K562 (cell line): ENCODE results near the gene RFWD3. TPM values are rescaled to one million over a fixed set of nuclear protein-coding genes. Genes with fewer than 3 reads are reported as not detected.

ENCODE experiments used
- MXD1 ChIP-seq: fragments of 250-450 bp; sonication (Bioruptor Pico); IDR thresholded peaks from 2 replicates; pipeline ENCODE4 v1.8.0; 2021; ENCODE audit warnings: borderline replicate concordance, mild to moderate bottlenecking, moderate library complexity; ENCODE audit not compliant: poor library complexity, severe bottlenecking
- NCOA2 ChIP-seq, 2 experiments: fragments of 450-650 bp; IDR thresholded peaks; 2 replicates each; pipeline ENCODE4 v1.6.1; 2018; ENCODE audit warnings: mild to moderate bottlenecking in 2 of 2, moderate library complexity in 1 of 2; ENCODE audit not compliant: partially characterized antibody in 2 of 2
- NR3C1 ChIP-seq: sonication (generic); formaldehyde crosslinking; IDR thresholded peaks from 2 replicates; pipeline ENCODE4 v1.8.1; 2022; ENCODE audit warnings: missing genetic modification reagents
- TBP ChIP-seq: optimal IDR thresholded peaks from 2 replicates; pipeline ENCODE3; 2011; ENCODE audit warnings: low read depth, low read length, improper control_type of control experiment
- polyA plus RNA-seq, 8 experiments: library from polyadenylated mRNA; depleted of rRNA in 4 of 8; stranded (reverse) in 5 of 8; unstranded in 3 of 8; fragments of >200 nt; fragmentation: Nextera tagmentation in 2 of 8; fragmentation: Illumina TruSeq in 1 of 8; extraction: Ambion mirVana in 2 of 8; extraction: Trizol in 1 of 8; gene quantifications; 2 replicates each; pipeline versions ENCODE4 v1.2.1 to v1.2.3, GENCODE V29; 2011 to 2014; ENCODE audit warnings: inconsistent platforms in 1 of 8, missing spikeins in 1 of 8
- total RNA-seq, 7 experiments: library from RNA; depleted of rRNA in 6 of 7; stranded (reverse); fragments of >200 nt in 6 of 7; fragmentation: Illumina TruSeq in 2 of 7; extraction: Trizol in 2 of 7; gene quantifications; 2 replicates each; pipeline versions ENCODE4 v1.2.1 to v1.2.3, GENCODE V29; 2011 to 2021; ENCODE audit warnings: low replicate concordance in 1 of 7

Gene RFWD3
- total and polyA plus RNA-seq, 9 of the 15 experiments (the other 6 are each of a cell fraction or from before 2014, with no cell fraction given): 20.8 to 121 (median 79.0) TPM

- no peak for TF ChIP-seq TBP
- no peak for TF ChIP-seq MXD1
- no peak for TF ChIP-seq NR3C1 (CRISPR knock-in tag)
- no peak for TF ChIP-seq NCOA2 (IDR thresholded peaks at IDR 0.05; ENCODE audit: partially characterized antibody in 2 of 2)
Measured at GRCh38 chr16:74573622-74574021, 93.1 kb downstream of the RFWD3 start (continued).

Other genes starting within 250 kb of the RFWD3 start
- 3.1 and 3.5 TPM in 2 replicates for gene CLEC18B, start 245.4 kb downstream of the RFWD3 start, total RNA-seq (2014; rRNA removed)
- gene CLEC18B, start 245.4 kb downstream of the RFWD3 start, total RNA-seq (2014; rRNA removed; fragmentation: Illumina TruSeq; extraction: Trizol): 0.83 and 3.5 TPM in 2 replicates
- 3.8 and 4.5 TPM in 2 replicates for gene CLEC18B, start 245.4 kb downstream of the RFWD3 start, total RNA-seq (2015; rRNA removed; fragmentation: Illumina TruSeq; extraction: Trizol)
- gene CLEC18B, start 245.4 kb downstream of the RFWD3 start, total RNA-seq (2021): 6.0 and 6.5 TPM in 2 replicates
- gene CLEC18B, start 245.4 kb downstream of the RFWD3 start, polyA plus RNA-seq (2011; rRNA removed): 6.0 and 11.2 TPM in 2 replicates
- 1.8 and 3.1 TPM in 2 replicates for gene CLEC18B, start 245.4 kb downstream of the RFWD3 start, polyA plus RNA-seq (2014; fragmentation: Illumina TruSeq; extraction: Trizol)
- under 1 TPM; 0.23 to 0.31 TPM for gene CLEC18B, start 245.4 kb downstream of the RFWD3 start, polyA plus RNA-seq (2014; fragmentation: Nextera tagmentation; extraction: Ambion mirVana)
- 5.9 and 7.6 TPM in 2 replicates for gene CLEC18B, start 245.4 kb downstream of the RFWD3 start, polyA plus RNA-seq (2014; rRNA removed)
- gene GLG1, start 59.8 kb downstream of the RFWD3 start, total RNA-seq (2014; rRNA removed): 29.9 and 31.1 TPM in 2 replicates
- gene GLG1, start 59.8 kb downstream of the RFWD3 start, total RNA-seq (2014; rRNA removed; fragmentation: Illumina TruSeq; extraction: Trizol): 24.0 and 26.5 TPM in 2 replicates
- gene GLG1, start 59.8 kb downstream of the RFWD3 start, total RNA-seq (2015; rRNA removed; fragmentation: Illumina TruSeq; extraction: Trizol): 22.9 and 24.5 TPM in 2 replicates
- 32.9 and 36.0 TPM in 2 replicates for gene GLG1, start 59.8 kb downstream of the RFWD3 start, total RNA-seq (2021)
- 23.6 and 28.9 TPM in 2 replicates for gene GLG1, start 59.8 kb downstream of the RFWD3 start, polyA plus RNA-seq (2011; rRNA removed)
- 22.2 and 25.8 TPM in 2 replicates for gene GLG1, start 59.8 kb downstream of the RFWD3 start, polyA plus RNA-seq (2014; fragmentation: Illumina TruSeq; extraction: Trizol)
- gene GLG1, start 59.8 kb downstream of the RFWD3 start, polyA plus RNA-seq (2014; fragmentation: Nextera tagmentation; extraction: Ambion mirVana): 1 to 10 TPM; 6.2 to 7.2 TPM
- 18.0 and 20.6 TPM in 2 replicates for gene GLG1, start 59.8 kb downstream of the RFWD3 start, polyA plus RNA-seq (2014; rRNA removed)
- 5.0 and 8.9 TPM in 2 replicates for gene MLKL, start 34.0 kb upstream of the RFWD3 start, total RNA-seq (2014; rRNA removed)
- gene MLKL, start 34.0 kb upstream of the RFWD3 start, total RNA-seq (2014; rRNA removed; fragmentation: Illumina TruSeq; extraction: Trizol): 4.2 and 4.3 TPM in 2 replicates
- gene MLKL, start 34.0 kb upstream of the RFWD3 start, total RNA-seq (2015; rRNA removed; fragmentation: Illumina TruSeq; extraction: Trizol): 5.9 and 6.1 TPM in 2 replicates
- gene MLKL, start 34.0 kb upstream of the RFWD3 start, total RNA-seq (2021): 5.1 and 5.6 TPM in 2 replicates
- 1.9 and 5.8 TPM in 2 replicates for gene MLKL, start 34.0 kb upstream of the RFWD3 start, polyA plus RNA-seq (2011; rRNA removed)
- gene MLKL, start 34.0 kb upstream of the RFWD3 start, polyA plus RNA-seq (2014; fragmentation: Illumina TruSeq; extraction: Trizol): 4.1 and 5.4 TPM in 2 replicates
- gene MLKL, start 34.0 kb upstream of the RFWD3 start, polyA plus RNA-seq (2014; fragmentation: Nextera tagmentation; extraction: Ambion mirVana): 1 to 10 TPM; 1.6 to 2.1 TPM
- 4.8 and 5.8 TPM in 2 replicates for gene MLKL, start 34.0 kb upstream of the RFWD3 start, polyA plus RNA-seq (2014; rRNA removed)
- gene FA2H, start 107.9 kb upstream of the RFWD3 start, total RNA-seq (2014; rRNA removed): not detected in 2 replicates
- not detected in 2 replicates for gene FA2H, start 107.9 kb upstream of the RFWD3 start, total RNA-seq (2014; rRNA removed; fragmentation: Illumina TruSeq; extraction: Trizol)
- gene FA2H, start 107.9 kb upstream of the RFWD3 start, total RNA-seq (2015; rRNA removed; fragmentation: Illumina TruSeq; extraction: Trizol): not detected in 2 replicates
- gene FA2H, start 107.9 kb upstream of the RFWD3 start, total RNA-seq (2021): not detected in 2 replicates
- not detected in 2 replicates for gene FA2H, start 107.9 kb upstream of the RFWD3 start, polyA plus RNA-seq (2011; rRNA removed)
- not detected in 2 replicates for gene FA2H, start 107.9 kb upstream of the RFWD3 start, polyA plus RNA-seq (2014; fragmentation: Illumina TruSeq; extraction: Trizol)
- not detected for gene FA2H, start 107.9 kb upstream of the RFWD3 start, polyA plus RNA-seq (2014; fragmentation: Nextera tagmentation; extraction: Ambion mirVana)
- not detected in 2 replicates for gene FA2H, start 107.9 kb upstream of the RFWD3 start, polyA plus RNA-seq (2014; rRNA removed)